ENCODE data around the gene PLCB4.

Gene PLCB4

DNA sequence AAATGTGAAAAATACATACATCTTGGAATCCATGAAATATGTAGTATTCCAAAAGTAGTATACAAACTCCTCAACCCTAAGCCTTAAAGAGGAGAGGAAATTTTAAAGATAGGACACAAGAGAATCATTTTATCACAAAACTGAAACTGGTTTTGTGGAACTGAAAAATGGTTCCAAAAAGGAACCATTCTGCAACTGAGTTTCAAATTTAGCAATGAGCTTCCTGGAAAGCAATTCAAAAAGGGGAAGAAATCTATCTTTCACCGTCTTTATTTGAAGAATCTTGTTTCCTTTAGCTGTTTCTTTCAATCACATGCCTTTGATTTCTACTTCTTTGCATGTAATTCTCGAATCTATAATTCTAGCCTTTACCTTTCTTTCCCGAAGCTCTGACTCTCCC lies 413.3 kb downstream of the PLCB4 start:
- DNase-seq (ENCODE audit: low read depth in 2 of 2, low spot score in 1 of 2), result no peak

DNA sequence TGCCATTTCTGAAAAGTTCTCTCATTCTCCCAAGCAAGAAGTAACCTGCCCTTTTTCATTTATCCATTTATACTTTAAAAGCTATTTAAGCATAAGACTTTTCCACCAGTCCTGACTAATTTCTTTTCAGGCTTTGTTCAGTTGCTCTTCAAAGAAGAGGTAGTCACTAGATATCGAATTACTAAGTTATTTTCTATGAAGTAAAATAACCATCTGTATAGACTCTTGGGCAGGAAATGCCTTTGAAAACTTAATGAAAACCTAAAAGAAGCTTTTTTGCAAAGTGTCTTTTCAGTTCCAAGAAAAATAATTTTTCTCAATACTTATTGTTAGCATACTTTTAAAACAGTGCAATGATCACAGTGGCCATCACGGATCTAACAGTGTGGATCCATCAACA lies 414.2 kb downstream of the PLCB4 start:
- no peak for DNase-seq (ENCODE audit: low read depth in 2 of 2, low spot score in 1 of 2)

DNA sequence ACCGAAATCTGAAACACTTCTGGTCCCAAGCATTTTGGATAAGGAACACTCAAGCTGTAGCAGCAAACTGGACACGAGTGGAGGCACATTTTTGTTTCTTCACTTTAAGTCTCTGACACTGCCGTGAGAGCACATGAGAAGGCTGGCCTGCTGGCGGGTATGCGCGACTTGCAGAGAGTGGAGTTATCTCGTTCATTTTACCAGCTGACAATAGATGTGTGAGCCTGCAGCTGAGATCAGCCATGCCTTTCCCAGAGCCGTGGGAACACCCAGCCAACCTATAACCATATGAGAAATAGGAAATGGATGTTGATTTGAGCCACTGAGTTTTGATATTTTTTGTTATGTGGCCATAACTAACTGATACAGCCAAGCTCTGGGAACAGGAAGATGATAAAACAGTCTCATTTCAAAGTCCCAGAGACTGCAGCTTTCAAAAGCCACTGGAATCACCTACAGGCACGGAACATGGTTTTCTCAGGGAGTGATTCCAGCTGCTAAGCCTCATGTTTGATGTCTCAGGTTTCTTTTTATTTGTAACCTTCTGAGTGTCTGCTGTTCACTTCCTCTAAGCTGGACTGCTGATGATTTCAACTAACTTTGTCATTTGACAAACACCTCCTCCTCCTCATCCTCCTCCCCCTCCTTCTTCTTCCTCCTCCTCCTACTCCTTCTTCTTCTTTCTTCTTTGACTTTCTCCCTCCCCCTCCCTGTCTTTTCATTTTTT lies 416.9 kb downstream of the PLCB4 start:
- DNase-seq (ENCODE audit: low read depth in 2 of 2, low spot score in 1 of 2), result no peak

- DNase-seq (ENCODE audit: low read depth in 2 of 2, low spot score in 1 of 2), result no peak
Observed at GRCh38 chr20:9487231-9487630, 418.3 kb downstream of the PLCB4 start.

DNA sequence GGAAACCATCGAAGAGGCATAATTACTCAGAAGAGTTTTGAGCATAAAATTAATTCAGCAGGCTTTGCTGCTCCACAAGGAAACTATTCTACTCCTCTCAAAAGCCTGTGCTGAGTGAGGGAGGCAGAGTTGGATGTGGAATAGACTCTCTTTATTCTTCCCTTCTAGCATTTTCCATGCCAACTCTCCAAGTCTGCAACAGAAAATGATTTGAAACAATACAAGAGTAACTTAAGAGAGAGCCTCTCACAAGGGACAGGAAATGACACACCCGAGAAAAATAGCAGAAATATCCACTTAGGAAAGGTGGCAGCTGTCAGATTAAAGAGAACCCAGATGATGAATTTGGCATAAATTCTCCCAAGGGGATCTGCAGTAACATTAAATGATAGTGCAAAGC lies 419.2 kb downstream of the PLCB4 start:
- DNase-seq (ENCODE audit: low read depth in 2 of 2, low spot score in 1 of 2), result no peak

GRCh38 chr20:9490161-9490560 lies 421.3 kb downstream of the PLCB4 start:
- no peak for DNase-seq (ENCODE audit: low read depth in 2 of 2, low spot score in 1 of 2)

DNA sequence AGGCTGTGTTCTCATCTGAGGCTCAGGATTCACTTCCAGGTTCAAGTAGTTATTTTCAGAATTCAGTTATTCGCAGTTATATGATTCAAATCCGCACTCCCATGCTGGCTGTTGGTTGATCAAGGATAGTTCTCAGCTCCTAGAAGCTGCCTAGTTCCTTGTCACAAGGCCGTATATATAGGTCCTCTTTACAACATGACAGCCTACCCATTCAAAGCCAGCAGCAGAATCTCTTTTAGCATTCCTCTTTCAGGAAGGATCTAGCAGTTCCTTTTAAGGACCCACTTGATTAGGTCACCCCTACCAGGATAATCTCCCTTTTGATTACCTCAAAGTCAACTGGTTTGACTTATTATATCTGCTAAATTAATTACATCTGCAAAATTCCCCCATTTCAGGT lies 421.7 kb downstream of the PLCB4 start:
- no peak for DNase-seq (ENCODE audit: low read depth in 2 of 2, low spot score in 1 of 2)

GRCh38 chr20:9491324-9491723 lies 422.4 kb downstream of the PLCB4 start:
- DNase-seq (ENCODE audit: low read depth in 2 of 2, low spot score in 1 of 2), result no peak

GRCh38 chr20:9492067-9492466 lies 423.2 kb downstream of the PLCB4 start:
- no peak for DNase-seq (ENCODE audit: low read depth in 2 of 2, low spot score in 1 of 2)

GRCh38 chr20:9493803-9494202 lies 424.9 kb downstream of the PLCB4 start:
- DNase-seq (ENCODE audit: low read depth in 2 of 2, low spot score in 1 of 2), result no peak

GRCh38 chr20:9495701-9496100 lies 426.8 kb downstream of the PLCB4 start:
- no peak for DNase-seq (ENCODE audit: low read depth in 2 of 2, low spot score in 1 of 2)

DNA sequence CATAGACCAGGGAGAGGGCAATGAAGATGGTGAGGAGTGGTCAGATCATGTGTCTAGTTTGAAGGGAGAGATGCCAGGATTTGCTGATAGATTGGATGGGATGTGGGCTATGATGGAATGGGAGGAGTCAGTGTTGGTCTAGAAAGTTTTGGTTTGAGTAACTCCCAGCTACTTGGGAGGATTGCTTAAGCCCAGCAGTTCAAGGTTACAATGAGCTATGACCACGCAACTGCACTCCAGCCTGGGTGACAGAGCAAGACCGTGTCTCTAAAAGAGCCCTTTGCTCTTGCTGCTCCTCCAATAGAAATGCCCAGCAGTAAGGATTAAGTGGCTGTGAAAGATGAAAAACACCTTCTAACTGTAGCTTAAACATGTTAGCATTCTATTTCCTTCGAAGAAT lies 427.3 kb downstream of the PLCB4 start:
- no peak for DNase-seq (ENCODE audit: low read depth in 2 of 2, low spot score in 1 of 2)

GRCh38 chr20:9498322-9498721 lies 429.4 kb downstream of the PLCB4 start:
- no peak for DNase-seq (ENCODE audit: low read depth in 2 of 2, low spot score in 1 of 2)

GRCh38 chr20:9499126-9499899 lies 430.4 kb downstream of the PLCB4 start:
- DNase-seq (ENCODE audit: low read depth in 2 of 2, low spot score in 1 of 2), result no peak

GRCh38 chr20:9500121-9500520 lies 431.2 kb downstream of the PLCB4 start:
- no peak for DNase-seq (ENCODE audit: low read depth in 2 of 2, low spot score in 1 of 2)

GRCh38 chr20:9501473-9501872 lies 432.6 kb downstream of the PLCB4 start:
- no peak for DNase-seq (ENCODE audit: low read depth in 2 of 2, low spot score in 1 of 2)

- DNase-seq (ENCODE audit: low read depth in 2 of 2, low spot score in 1 of 2), result no peak
Observed at GRCh38 chr20:9503526-9504245, 434.8 kb downstream of the PLCB4 start.

GRCh38 chr20:9506280-9506821 lies 437.5 kb downstream of the PLCB4 start:
- no peak for DNase-seq (ENCODE audit: low read depth in 2 of 2, low spot score in 1 of 2)

DNA sequence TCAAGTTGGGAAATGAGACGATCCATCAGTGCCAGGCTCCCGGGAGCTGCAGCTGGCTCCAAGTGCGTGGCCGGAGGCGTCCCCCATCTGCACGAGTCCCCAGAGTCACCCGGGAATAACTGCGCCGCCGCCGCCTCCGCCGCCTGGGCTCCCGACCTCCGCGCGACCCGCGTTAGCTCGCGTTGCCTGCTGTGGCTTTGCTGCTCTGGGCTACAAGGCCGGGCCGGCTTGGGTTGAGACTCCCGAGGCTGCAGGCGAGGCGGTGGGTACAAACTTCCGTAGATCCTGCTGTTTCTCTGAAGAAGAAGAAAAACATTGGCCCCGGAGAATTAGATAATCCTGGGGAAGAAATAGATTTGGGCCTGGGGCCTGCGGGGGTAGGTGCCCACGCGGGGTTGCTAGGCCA lies 438.1 kb downstream of the PLCB4 start:
- no peak for DNase-seq (ENCODE audit: low read depth in 2 of 2, low spot score in 1 of 2)

GRCh38 chr20:9507544-9508239 lies 438.8 kb downstream of the PLCB4 start:
- no peak for DNase-seq (ENCODE audit: low read depth in 2 of 2, low spot score in 1 of 2)

DNA sequence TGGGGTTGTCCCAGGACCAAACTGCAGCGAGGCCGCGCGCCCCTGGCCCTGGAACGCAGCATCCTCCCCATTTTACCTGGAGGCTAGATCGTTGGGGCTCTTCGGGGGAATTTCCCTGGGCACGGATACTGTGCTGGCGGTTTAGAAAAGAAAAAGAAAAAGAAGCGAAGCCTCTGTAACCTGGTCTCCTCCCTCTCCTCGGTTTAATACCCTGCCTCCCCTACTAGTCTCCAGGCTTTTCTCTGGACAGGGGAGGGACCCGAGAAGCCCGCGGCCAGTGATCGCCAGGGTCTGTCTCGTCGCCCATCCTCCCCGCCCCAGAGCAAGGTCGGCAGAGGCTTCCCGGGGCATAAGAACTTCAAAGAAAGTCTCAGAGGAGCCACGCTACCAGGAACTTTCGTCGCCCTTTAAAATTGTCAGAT lies 439.4 kb downstream of the PLCB4 start:
- no peak for DNase-seq (ENCODE audit: low read depth in 2 of 2, low spot score in 1 of 2)

Measured in stimulated activated CD8-positive, alpha-beta memory T cell treated with anti-CD3 and anti-CD28 coated beads, Interleukin-4, amount 100 ng/mL, for 1 hour (primary cell).